Mesenchymal stem cell (in vitro differentiated cells and primary cell): ENCODE results near the gene SORBS2.
"Not testable (repeated sequence)": the region's sequence is repeated elsewhere in the genome, so short reads cannot be mapped to it uniquely, and the experiment has no call there.

Experiments
- DNase-seq: peaks from one replicate; pipeline ENCODE4 v3.0.0-alpha.2; 2013
- H2AFZ ChIP-seq: one replicate; pipeline ENCODE4 v1.6.1; 2013; ENCODE audit warnings: low read depth, mild to moderate bottlenecking, control low read depth, inconsistent platforms, low read length, moderate library complexity
- H2AK5ac ChIP-seq: 2 replicates; pipeline ENCODE4 v1.6.1; 2013; ENCODE audit warnings: low read length, moderate library complexity, mild to moderate bottlenecking, inconsistent platforms; ENCODE audit not compliant: severe bottlenecking
- H2BK120ac ChIP-seq: one replicate; pipeline ENCODE4 v1.6.1; 2013; ENCODE audit warnings: low read depth, mild to moderate bottlenecking, inconsistent platforms, low read length, moderate library complexity
- H2BK12ac ChIP-seq, 2 experiments: one replicate each; pipeline ENCODE4 v1.6.1; 2013; ENCODE audit warnings: inconsistent platforms in 2 of 2, low read length in 2 of 2, mild to moderate bottlenecking in 2 of 2, moderate library complexity in 2 of 2, control low read depth in 1 of 2
- H2BK15ac ChIP-seq: one replicate; pipeline ENCODE4 v1.6.1; 2013; ENCODE audit warnings: mild to moderate bottlenecking, low read depth, inconsistent platforms; ENCODE audit not compliant: poor library complexity, severe bottlenecking
- H2BK5ac ChIP-seq: 2 replicates; pipeline ENCODE4 v1.6.1; 2013; ENCODE audit warnings: low read depth, mild to moderate bottlenecking, low read length, control low read depth, inconsistent platforms; ENCODE audit not compliant: poor library complexity, severe bottlenecking
- H3K14ac ChIP-seq, 2 experiments: one replicate each; pipeline ENCODE4 v1.6.1; 2013; ENCODE audit warnings: inconsistent platforms in 2 of 2, low read length in 2 of 2, control low read depth in 1 of 2, mild to moderate bottlenecking in 1 of 2, moderate library complexity in 1 of 2
- H3K18ac ChIP-seq, 2 experiments: one replicate each; pipeline ENCODE4 v1.6.1; 2013; ENCODE audit warnings: inconsistent platforms in 2 of 2, low read length in 2 of 2, control low read depth in 1 of 2, low read depth in 1 of 2, mild to moderate bottlenecking in 1 of 2
- H3K23ac ChIP-seq, 2 experiments: one replicate each; pipeline ENCODE4 v1.6.1; 2013; ENCODE audit warnings: inconsistent platforms in 2 of 2, low read length in 2 of 2, mild to moderate bottlenecking in 2 of 2, moderate library complexity in 2 of 2, control low read depth in 1 of 2
- H3K27ac ChIP-seq: 2 replicates; pipeline ENCODE4 v1.5.1; 2013; ENCODE audit warnings: mild to moderate bottlenecking, moderate library complexity, low read length, control low read depth, inconsistent platforms; ENCODE audit not compliant: poor library complexity, severe bottlenecking
- H3K27me3 ChIP-seq, 2 experiments: 2 replicates each; pipeline versions ENCODE4 v1.6.1 to v1.7.0; 2013; ENCODE audit warnings: low read length in 2 of 2, mild to moderate bottlenecking in 2 of 2, moderate library complexity in 2 of 2, control low read depth in 1 of 2, inconsistent platforms in 1 of 2; ENCODE audit not compliant: control insufficient read depth in 1 of 2, insufficient read depth in 1 of 2
- H3K36me3 ChIP-seq, 2 experiments: 2 replicates each; pipeline versions ENCODE4 v1.6.1 to v1.7.0; 2013; ENCODE audit warnings: low read length in 2 of 2, control low read depth in 1 of 2, inconsistent platforms in 1 of 2, low read depth in 1 of 2, mild to moderate bottlenecking in 1 of 2; ENCODE audit not compliant: insufficient read depth in 2 of 2, control insufficient read depth in 1 of 2
- H3K4ac ChIP-seq, 2 experiments: one replicate each; pipeline ENCODE4 v1.6.1; 2013; ENCODE audit warnings: inconsistent platforms in 2 of 2, low read length in 2 of 2, mild to moderate bottlenecking in 2 of 2, moderate library complexity in 2 of 2, control low read depth in 1 of 2, low read depth in 1 of 2
- H3K4me1 ChIP-seq: 2 replicates; pipeline ENCODE4 v1.6.1; 2013; ENCODE audit warnings: low read depth, low read length, control low read depth; ENCODE audit not compliant: control insufficient read depth, insufficient read depth
- H3K4me2 ChIP-seq: 2 replicates; pipeline ENCODE4 v1.6.1; 2013; ENCODE audit warnings: low read length, mild to moderate bottlenecking, inconsistent platforms; ENCODE audit not compliant: poor library complexity, severe bottlenecking
- H3K4me3 ChIP-seq, 2 experiments: 2 replicates each; pipeline versions ENCODE4 v1.5.1 to v1.7.0; 2013; ENCODE audit warnings: low read length in 2 of 2, mild to moderate bottlenecking in 2 of 2, control low read depth in 1 of 2, low read depth in 1 of 2; ENCODE audit not compliant: insufficient read depth in 1 of 2
- H3K79me1 ChIP-seq: replicated peaks from 2 replicates; pipeline ENCODE4 v1.6.1; 2013; ENCODE audit warnings: mild to moderate bottlenecking, control low read depth, low read length, inconsistent platforms; ENCODE audit not compliant: poor library complexity, severe bottlenecking
- H3K9ac ChIP-seq: 2 replicates; pipeline ENCODE4 v1.7.0; 2013; ENCODE audit warnings: mild to moderate bottlenecking, low read length, moderate library complexity
- H3K9me3 ChIP-seq: 2 replicates; pipeline ENCODE4 v1.7.0; 2013; ENCODE audit warnings: mild to moderate bottlenecking, low read length; ENCODE audit not compliant: control insufficient read depth
- H4K8ac ChIP-seq: one replicate; pipeline ENCODE4 v1.6.1; 2013; ENCODE audit warnings: inconsistent platforms, mild to moderate bottlenecking, low read length, moderate library complexity
- H4K91ac ChIP-seq: one replicate; pipeline ENCODE4 v1.6.1; 2013; ENCODE audit warnings: mild to moderate bottlenecking, low read length, inconsistent platforms
- WGBS: methylation state at CpG from one replicate; pipeline ENCODE4 v1.1.7; 2013; ENCODE audit warnings: mixed read lengths; 5-methylcytosine and 5-hydroxymethylcytosine counted together

Gene SORBS2

DNA sequence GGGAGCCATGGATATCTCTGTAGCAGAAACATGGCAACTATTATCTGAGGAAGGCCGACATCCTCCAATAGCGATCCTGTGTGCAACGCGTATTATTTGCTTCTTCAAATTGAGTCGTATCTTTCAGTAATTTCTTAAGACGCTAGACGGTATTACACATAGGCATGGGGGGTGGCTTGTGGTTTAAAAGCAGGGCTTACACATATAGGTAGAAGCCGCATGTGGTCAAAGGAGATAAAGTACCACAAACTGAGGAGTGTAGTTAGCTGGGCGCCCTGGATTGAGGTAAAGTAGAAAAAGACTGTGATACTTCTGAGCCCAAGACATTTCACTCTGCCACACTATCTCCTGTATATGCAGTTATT, 94.6 kb downstream of the SORBS2 start:
- Histone ChIP-seq H2AFZ (no peak overlapping the region), H4K91ac (no peak overlapping the region), H3K79me1 (peaks cover 2% of the 10 kb centered on the region), H3K4me3 (no peak overlapping the region), H2BK15ac (no peak overlapping the region), H3K23ac (no peak overlapping the region), H3K4me2 (no peak overlapping the region), H2BK120ac (no peak overlapping the region), H3K27ac (no peak overlapping the region), H2BK5ac (no peak overlapping the region), H4K8ac (no peak overlapping the region), H3K36me3 (no peaks in the 10 kb centered on the region), H2BK12ac (no peak overlapping the region), H3K14ac (no peak overlapping the region), H3K4me1 (peaks cover 9% of the 10 kb centered on the region), H2AK5ac (peak overlapping the region; percentile 68), H3K27me3 (no peaks in the 10 kb centered on the region), H3K4ac (no peak overlapping the region), H3K9me3 (no peaks in the 10 kb centered on the region), H3K9ac (no peak overlapping the region), H3K18ac (no peak overlapping the region)
- no peak for DNase-seq
- 95% methylated on average over 9 of the region's 9 CpGs for WGBS

DNA sequence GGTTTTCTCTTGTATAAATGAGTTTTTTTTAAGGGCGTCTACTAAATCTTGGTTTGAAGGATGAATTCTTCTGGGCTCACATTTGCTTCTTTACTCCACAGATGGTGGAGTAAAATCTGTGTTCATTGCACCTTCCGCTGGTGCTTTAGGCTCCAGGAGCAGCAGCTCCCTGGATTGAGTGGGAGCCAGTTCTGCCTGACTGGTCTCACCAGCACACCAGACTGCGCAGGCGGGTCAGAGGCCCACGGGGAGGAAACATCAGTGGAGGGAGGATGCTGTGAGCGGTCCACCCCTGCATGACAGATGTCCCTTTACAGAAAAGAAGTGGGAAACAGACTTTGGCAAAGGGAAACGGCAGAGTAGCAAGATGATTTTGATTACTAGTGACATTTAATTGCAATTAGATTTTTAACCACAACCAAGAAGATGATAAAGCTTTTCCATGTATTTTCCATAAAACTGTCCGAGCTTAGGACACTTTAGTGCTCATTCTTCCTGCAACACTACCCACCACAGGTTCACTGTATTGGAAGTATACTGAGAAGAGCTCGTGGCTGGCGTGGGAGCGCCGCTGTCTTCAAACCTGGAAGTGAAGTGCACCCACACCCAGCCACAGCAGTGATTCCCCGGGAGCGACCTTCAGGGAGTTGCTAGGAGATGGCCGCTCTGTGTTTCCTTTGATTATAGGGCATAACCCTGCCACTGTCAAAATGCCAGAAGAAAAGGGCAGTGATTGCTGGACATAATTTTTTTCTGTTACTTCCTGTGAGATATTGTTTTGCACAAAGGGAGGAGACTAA, 95.2 kb downstream of the SORBS2 start:
- no peaks in the 10 kb centered on the region for H3K9me3 ChIP-seq
- no peak overlapping the region for H3K4me2 ChIP-seq
- H2BK5ac ChIP-seq: no peak overlapping the region
- no peak for DNase-seq
- H3K18ac ChIP-seq: no peak overlapping the region
- no peak overlapping the region for H2BK120ac ChIP-seq
- no peak overlapping the region for H3K4ac ChIP-seq
- no peak overlapping the region for H3K27ac ChIP-seq
- H4K91ac ChIP-seq: no peak overlapping the region
- H3K4me1 ChIP-seq: peaks cover 9% of the 10 kb centered on the region
- H2BK15ac ChIP-seq: no peak overlapping the region
- no peaks in the 10 kb centered on the region for H3K36me3 ChIP-seq
- no peak overlapping the region for H3K9ac ChIP-seq
- no peak overlapping the region for H3K23ac ChIP-seq
- peaks cover 2% of the 10 kb centered on the region for H3K79me1 ChIP-seq
- H3K14ac ChIP-seq: no peak overlapping the region
- 93% methylated on average over 14 of the region's 15 CpGs for WGBS
- H2AK5ac ChIP-seq: peak overlapping the region; percentile 57
- H2BK12ac ChIP-seq: no peak overlapping the region
- no peak overlapping the region for H2AFZ ChIP-seq
- no peaks in the 10 kb centered on the region for H3K27me3 ChIP-seq
- no peak overlapping the region for H3K4me3 ChIP-seq
- H4K8ac ChIP-seq: no peak overlapping the region

DNA sequence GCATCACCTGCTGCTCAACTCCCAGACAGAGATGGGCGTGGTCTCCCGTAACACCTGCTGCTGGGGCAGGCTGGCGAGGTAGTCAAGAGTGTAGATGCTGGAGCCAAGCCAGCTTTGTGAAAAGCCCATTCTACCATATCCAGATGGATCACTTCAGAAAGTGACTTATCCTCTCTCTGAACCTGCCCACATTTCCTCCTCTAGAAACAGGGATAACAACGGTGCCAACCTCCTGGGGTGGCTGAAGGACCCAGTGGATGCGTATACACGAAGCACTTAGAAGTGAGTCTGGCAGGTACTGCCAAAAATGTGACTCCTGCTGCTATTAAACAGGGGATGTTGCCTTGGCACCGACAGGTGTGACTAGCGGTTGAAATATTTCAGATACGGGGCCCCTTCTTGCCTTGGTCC, 95.8 kb downstream of the SORBS2 start:
- Histone ChIP-seq H2BK15ac (no peak overlapping the region), H3K79me1 (no peaks in the 10 kb centered on the region), H3K27me3 (no peaks in the 10 kb centered on the region), H2BK5ac (no peak overlapping the region), H3K4me1 (peaks cover 9% of the 10 kb centered on the region), H3K9me3 (no peaks in the 10 kb centered on the region), H3K18ac (no peak overlapping the region), H4K8ac (no peak overlapping the region), H2BK120ac (no peak overlapping the region), H3K4me3 (no peak overlapping the region), H3K36me3 (no peaks in the 10 kb centered on the region), H3K14ac (no peak overlapping the region), H3K23ac (no peak overlapping the region), H3K4ac (no peak overlapping the region), H4K91ac (no peak overlapping the region), H2AK5ac (peak overlapping the region; percentile 58), H2BK12ac (no peak overlapping the region), H2AFZ (no peak overlapping the region), H3K9ac (no peak overlapping the region), H3K27ac (no peak overlapping the region), H3K4me2 (no peak overlapping the region)
- no peak for DNase-seq
- 90% methylated on average over 9 of the region's 9 CpGs for WGBS

DNA sequence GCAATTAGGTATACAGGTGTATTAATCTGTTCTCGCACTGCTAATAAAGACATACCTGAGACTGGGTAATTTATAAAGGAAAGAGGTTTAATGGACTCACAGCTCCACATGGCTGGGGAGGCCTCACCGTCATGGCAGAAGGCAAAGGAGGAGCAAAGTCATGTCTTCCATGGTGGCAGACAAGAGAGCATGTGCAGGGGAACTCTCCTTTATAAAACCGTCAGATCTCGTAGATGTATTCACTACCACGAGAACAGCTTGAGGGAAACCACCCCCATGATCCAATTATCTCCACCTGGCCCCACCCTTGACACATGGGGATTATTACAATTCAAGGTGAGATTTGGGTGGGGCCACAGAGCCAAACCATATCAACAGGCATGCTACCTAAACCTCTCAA, 97.5 kb downstream of the SORBS2 start:
- H3K4me2 ChIP-seq, H3K4ac ChIP-seq, H3K79me1 ChIP-seq, H3K4me1 ChIP-seq, H3K4me3 ChIP-seq, H4K91ac ChIP-seq, H2AFZ ChIP-seq, H2BK15ac ChIP-seq, H2BK120ac ChIP-seq, H3K27ac ChIP-seq, H3K14ac ChIP-seq, H2AK5ac ChIP-seq, H2BK12ac ChIP-seq, H3K27me3 ChIP-seq, H3K23ac ChIP-seq, DNase-seq, H3K18ac ChIP-seq, H2BK5ac ChIP-seq, H3K36me3 ChIP-seq, H4K8ac ChIP-seq, H3K9ac ChIP-seq, H3K9me3 ChIP-seq: not testable (repeated sequence)
- 82% methylated on average over 5 of the region's 5 CpGs for WGBS
